NCI-H2196 (cell line): Measurements from ENCODE around the gene TECTA.
"Not testable (repeated sequence)": the region's sequence is repeated elsewhere in the genome, so short reads cannot be mapped to it uniquely, and the experiment has no call there.

Experiments used
- DNase-seq: peaks from one replicate; lab custom pipeline; 2025; ENCODE audit not compliant: unreplicated experiment; lab: John Stamatoyannopoulos, UW

The TECTA gene

DNA sequence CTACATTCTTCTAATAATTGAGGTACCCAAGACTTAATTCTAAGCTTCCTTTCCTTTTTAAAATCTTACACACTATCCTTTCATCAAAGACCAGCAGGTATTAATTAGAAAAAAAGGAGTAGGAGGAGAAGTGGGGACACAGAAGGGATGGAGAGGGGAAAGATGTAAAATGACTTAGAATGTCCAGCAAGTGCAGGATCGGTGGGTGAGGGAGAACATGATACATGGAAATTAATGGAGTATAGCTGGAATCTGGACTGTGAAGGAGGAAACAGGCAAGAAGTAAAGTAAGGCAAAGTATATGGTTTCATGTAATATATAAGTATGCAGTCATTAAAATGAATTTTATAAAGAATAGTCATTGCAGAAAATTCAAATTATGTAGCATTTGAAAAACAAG, 127.8 kb downstream of the TECTA start:
- no peak for DNase-seq

DNA sequence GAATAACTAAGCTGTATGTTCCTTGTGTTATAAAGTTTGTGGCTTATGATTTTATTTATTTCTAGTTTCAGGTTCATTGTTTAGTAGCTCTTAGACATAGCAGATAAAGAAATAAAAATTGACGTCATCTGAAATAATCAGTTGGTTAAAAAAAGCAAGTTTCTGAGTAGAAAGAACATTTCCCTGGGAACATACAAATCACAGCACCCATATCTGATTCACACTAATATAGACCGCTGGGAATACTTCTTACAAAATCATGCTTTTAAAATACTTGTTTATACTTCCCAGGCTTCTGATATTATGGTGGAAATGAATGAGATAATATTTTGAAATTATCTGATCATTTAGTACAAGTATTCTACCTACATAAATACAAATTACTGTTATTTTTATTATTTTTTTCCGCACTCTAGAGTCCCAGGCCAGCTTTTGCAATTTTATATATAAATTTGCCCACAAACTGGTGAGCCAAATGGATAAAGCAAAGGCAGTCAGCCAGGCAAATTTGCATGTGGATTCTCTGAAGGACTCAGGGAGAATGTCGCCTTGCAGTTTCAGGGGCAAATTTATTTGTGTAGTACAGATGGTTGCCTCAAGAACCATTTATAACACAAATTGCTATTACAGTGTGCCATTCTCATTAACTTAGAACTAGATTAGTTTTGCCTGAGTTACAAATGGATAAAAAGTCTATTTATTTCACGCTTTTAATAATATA, 128.6 kb downstream of the TECTA start:
- DNase-seq, result no peak

DNA sequence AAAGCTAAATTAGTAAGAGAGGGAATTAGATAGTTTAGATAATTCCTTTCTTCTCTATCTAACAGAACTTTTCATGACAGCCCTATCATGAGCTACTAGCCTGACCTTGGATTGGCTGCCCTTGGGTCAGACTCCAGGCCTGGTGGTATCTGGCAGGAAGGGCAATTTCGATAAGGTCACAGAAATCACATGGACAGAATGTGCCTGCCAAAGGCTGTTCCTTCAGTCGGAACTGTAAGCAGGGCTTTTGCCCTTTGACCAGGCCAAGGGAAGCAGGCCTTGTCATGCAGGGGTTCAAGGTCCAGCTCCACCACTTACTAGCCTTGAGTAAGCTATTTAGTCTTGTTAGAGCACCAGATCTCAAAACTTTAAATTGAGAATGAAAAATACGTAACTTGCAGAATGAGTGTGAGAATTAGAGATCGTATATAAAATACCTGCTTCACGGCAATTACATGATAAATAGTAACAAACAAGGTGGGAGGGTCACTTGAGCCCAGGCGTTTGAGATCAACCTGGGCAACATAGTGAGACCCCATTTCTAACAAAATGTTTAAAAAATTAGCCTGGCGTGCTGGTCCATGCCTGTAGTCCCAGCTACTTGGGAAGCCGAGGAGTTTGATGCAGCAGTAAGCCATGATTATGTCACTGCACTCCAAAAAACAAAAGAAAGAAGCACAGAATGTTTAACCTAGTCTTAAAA, 130.7 kb downstream of the TECTA start:
- DNase-seq, result no peak

DNA sequence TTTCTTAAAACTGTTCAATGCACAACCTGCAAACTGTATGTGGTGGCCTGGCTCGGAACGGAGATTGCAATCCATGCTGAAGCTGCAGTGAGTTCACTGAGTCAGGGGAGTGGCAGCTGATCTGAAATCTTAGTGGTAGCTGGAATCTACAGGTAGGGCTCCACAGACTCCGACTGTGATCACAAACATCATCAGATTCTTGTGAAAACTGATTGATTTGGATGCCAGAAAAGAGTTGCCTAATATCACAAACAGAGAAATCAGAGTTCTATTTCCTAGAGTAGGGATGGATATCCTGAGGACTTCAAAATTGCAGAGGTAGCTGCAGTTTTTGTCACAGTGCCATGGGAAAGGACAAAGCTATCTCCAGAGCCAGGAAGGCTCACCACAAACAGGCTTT, 134.0 kb downstream of the TECTA start:
- no peak for DNase-seq

DNA sequence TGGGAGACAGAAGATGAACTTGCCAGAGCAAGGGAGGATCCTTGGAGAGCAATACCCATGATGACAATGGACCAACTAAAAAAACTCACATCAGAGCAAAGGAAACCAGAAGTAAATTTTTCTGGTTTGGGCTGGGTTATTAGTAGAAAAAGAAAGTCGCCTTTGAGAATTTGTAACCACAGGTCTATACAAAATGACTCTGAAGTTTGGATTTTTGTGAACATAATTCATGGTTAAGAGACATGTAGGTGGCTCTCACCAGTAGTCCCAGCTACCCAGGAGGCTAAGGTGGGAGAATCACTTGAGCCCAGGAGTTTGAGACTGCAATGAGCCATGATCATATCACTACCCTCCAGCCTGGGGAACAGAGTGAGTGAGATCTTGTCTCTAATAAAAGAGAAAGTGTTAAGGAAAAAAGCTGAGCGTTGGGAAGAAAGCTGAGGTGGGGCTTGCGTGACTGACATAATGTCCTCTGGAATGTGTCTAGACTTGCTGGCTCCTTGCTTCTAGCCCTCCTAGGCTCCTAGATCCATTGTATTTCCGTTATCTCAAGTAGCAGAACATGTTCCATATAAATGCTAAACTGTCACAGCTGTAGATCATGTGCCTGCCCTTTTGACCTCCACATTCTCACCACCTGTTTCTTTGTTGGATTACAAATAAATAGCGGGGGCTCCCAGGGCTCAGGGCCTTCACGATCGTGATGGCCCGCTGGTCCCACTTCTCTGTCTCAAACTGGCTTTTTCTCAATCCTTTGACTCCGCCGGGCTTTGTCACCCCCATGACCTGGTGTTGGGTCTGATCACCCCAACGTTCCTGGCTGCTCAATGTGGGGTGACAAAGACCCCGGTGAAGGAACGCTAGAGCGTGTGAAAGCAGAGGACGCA, 135.3 kb downstream of the TECTA start:
- DNase-seq, result no peak

DNA sequence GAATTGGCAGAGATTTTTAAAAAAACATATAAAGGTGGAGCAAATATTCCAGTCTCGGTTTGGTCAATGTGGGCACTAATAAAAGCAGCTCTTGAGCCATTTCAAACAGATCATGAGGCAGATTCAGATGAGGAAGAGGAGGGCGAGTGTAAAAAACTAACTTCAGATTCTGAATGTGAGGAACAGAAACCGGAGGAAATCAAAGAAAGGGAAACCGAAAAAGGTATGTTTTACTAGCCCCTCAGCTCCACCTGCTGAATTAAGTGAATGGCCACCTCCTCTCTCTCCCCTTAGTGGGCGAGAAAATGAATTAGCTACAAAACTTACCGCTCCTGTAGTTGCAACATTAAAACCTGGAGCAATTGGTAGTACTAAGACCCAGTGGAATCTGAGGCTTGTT, 136.2 kb downstream of the TECTA start:
- not testable (repeated sequence) for DNase-seq

DNA sequence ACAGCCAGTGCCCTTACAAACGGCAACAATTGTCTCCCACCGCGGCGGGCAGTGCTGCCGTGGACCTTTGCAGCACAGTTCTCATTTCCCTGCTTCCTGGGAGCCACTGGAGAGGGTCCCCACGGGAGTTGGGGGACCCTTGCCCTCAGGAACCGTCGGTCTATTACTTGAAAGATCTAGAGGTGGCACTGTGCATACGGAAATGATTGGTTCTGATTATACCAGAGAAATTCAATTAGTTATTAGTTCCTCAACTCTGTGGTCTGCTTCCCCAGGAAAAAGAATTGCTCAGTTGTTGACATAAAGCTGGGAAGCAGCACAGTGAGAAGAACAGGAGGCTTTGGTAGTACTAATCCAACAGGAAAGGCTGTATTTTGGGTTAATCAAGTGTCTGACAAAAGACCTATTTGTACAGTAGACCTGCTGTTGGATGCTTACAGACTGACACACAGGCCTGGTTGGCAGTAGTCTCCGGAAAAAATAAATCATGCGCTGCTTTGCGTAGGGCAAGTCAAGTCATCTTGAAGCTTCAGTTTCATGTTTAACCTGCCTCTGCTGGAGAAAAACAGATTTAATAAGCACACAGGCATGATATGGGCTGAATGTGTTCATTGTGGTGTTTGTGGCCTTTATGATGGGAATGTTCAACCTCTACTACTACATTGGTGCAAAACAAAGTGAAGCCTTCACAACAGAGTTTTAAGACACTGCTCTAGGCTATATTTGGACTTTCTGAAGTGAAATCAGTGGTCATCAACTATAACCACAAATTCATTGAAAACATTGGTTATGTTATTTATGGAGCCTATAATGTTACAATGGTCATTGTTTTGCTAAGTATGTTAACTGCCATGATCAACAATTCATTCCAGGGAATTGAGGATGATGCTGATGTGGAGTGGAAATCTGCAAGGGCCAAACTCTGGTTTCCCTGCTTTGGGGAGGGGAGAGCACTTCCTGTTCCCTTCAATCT, 136.9 kb downstream of the TECTA start:
- DNase-seq, result no peak

DNA sequence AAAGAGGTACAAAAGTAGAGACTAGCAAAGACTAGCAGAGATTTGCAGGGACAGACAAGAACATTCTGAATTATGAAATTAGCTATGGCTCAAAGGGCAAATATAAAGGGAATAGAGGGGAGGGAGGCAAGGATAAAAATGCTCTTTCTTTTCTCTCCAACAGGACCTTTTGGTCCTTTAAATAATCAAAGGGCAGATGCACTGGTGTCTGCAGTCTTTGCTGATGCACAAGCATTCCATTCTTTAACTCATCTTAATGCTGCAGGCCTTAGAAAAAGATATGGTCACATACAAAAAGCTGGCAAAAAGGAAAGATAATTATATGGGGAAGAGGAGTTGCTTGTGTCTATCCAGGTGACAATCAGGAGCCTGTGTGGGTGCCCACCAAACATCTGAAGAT, 137.9 kb downstream of the TECTA start:
- no peak for DNase-seq

DNA sequence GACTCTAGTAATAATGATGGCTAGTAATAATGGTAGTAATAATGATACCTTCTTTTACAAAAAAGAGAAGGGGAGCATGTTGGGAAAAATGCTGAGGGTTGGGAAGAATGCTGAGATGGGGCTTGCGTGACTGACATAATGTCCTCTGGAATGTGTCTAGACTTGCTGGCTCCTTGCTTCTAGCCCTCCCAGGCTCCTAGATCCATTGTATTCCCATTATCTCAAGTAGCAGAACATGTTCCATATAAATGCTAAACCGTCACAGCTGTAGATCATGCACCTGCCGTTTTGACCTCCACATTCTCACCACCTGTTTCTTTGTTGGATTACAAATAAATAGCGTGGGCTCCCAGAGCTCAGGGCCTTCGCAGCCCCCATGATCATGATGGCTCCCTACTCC, 139.0 kb downstream of the TECTA start:
- DNase-seq, result not testable (repeated sequence)

DNA sequence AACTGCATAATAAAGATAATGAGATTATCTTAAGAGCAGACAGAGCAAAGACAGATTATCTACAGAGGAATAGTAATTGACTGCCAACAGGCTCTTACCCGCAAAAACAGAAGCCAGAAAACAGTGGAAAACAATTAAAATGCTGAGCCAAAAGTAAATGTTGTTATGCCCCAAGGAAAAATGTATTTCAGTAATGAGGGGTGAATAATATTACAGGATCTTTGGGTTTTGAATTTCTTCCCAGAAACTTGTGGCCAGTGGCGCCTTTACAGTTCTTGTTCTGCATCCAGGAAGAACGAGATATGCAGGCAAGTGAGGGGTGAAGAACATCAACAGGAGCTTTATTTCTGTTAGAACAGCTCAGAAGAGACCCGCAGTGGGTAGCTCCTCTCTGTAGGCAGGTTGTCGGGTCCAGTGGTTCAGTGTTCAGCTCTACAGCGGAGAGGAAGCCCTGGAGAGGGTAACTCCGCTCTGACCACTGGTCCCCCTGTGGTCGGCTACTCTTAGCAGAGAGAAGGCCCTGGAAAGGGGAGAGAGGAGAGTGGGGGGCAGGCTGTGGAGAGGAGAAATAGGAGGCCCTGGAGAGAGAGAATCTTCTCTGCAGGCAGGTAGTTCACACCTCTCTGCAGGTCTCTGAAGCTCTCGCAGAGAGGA, 139.7 kb downstream of the TECTA start:
- DNase-seq, result no peak
